ENCODE data around the gene COA1. TPM values are rescaled to one million over a fixed set of nuclear protein-coding genes. Genes with fewer than 3 reads are reported as not detected.

Gene COA1
- polyA plus RNA-seq, 3 donors: 25.6 to 57.8 (median 56.2) TPM

DNA sequence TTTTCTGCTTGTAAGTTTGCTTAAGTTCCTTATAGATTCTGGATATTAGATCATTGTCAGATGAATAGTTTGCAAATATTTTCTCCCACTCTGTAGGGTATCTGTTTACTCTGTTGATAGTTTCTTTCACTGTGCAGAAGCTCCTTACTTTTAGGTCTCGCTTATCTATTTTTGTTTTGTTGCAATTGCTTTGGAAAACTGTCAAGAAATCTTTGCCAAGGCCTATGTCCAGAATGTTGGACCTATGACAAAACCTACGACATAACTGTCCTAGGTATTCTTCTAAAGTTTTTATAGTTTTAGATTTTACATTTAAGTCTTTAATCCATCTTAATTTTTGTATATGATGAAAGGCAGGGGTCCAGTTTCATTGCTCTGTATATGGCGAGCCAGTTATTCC lies 27.4 kb downstream of the COA1 start:
- H3K4me1 Mint-ChIP-seq: no peaks in the 10 kb centered on the region
- no peaks in the 10 kb centered on the region for H3K9me3 ChIP-seq (replicated peaks in 1 of 2; ENCODE audit: control insufficient read depth in 1 of 2, insufficient read depth in 1 of 2, low read length in 2 of 2)
- peaks cover 39% of the 10 kb centered on the region for H4K20me1 ChIP-seq (ENCODE audit: insufficient read depth, low read length)
- TF ChIP-seq, protein P1, sequence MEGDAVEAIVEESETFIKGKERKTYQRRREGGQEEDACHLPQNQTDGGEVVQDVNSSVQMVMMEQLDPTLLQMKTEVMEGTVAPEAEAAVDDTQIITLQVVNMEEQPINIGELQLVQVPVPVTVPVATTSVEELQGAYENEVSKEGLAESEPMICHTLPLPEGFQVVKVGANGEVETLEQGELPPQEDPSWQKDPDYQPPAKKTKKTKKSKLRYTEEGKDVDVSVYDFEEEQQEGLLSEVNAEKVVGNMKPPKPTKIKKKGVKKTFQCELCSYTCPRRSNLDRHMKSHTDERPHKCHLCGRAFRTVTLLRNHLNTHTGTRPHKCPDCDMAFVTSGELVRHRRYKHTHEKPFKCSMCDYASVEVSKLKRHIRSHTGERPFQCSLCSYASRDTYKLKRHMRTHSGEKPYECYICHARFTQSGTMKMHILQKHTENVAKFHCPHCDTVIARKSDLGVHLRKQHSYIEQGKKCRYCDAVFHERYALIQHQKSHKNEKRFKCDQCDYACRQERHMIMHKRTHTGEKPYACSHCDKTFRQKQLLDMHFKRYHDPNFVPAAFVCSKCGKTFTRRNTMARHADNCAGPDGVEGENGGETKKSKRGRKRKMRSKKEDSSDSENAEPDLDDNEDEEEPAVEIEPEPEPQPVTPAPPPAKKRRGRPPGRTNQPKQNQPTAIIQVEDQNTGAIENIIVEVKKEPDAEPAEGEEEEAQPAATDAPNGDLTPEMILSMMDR (IDR thresholded peaks at IDR 0.05): no peak
- H3K4me3 Mint-ChIP-seq: no peak overlapping the region
- intact Hi-C loops (cut with micrococcal nuclease): loop anchor here in 1 of 2 donors (10.0 kb wide), 1 partner anchor 117 kb away; the partner anchor contains the start of gene STK17A
- 100% methylated on average over 1 of the region's 3 CpGs for WGBS (ENCODE audit: insufficient coverage)
- H3K9me3 Mint-ChIP-seq: peaks cover 0 to 2% (median 0%) of the 10 kb centered on the region in 7 donors
- H3K4me3 ChIP-seq (replicated peaks in 1 of 3; ENCODE audit: low read depth in 2 of 3, low read length in 3 of 3): no peak overlapping the region
- H3K27ac Mint-ChIP-seq: no peak overlapping the region
- no peaks in the 10 kb centered on the region for H3K27me3 ChIP-seq (ENCODE audit: control insufficient read depth in 2 of 2, insufficient read depth in 2 of 2, low read length in 2 of 2)
- H3K4me1 ChIP-seq (ENCODE audit: control insufficient read depth in 1 of 2, insufficient read depth in 2 of 2, low read length in 2 of 2): no peaks in the 10 kb centered on the region
- H3K79me2 ChIP-seq (ENCODE audit: insufficient read depth, low read length): peaks cover 56% of the 10 kb centered on the region
- H3K36me3 Mint-ChIP-seq: peaks cover 16 to 19% of the 10 kb centered on the region in 2 donors
- no peak overlapping the region for H2AFZ ChIP-seq (ENCODE audit: insufficient read depth, low read depth, low read length, poor library complexity, severe bottlenecking)
- peaks cover 3 to 17% of the 10 kb centered on the region in 2 donors for H3K36me3 ChIP-seq (replicated peaks in 1 of 2; ENCODE audit: control insufficient read depth in 1 of 2, insufficient read depth in 2 of 2, low read length in 2 of 2)
- H3K9ac ChIP-seq (ENCODE audit: insufficient read depth, low read length, poor library complexity, severe bottlenecking): no peak overlapping the region
- H3K4me2 ChIP-seq (replicated peaks; ENCODE audit: extremely low read depth, low read length, poor library complexity, severe bottlenecking): no peak overlapping the region
- DNase-seq: no peak
- no peak overlapping the region for H3K27ac ChIP-seq (ENCODE audit: low read depth in 1 of 2, low read length in 2 of 2)
- peaks cover 0 to 1% (median 0%) of the 10 kb centered on the region in 3 donors for H3K27me3 Mint-ChIP-seq (ENCODE audit: low read depth in 3 of 3)

DNA sequence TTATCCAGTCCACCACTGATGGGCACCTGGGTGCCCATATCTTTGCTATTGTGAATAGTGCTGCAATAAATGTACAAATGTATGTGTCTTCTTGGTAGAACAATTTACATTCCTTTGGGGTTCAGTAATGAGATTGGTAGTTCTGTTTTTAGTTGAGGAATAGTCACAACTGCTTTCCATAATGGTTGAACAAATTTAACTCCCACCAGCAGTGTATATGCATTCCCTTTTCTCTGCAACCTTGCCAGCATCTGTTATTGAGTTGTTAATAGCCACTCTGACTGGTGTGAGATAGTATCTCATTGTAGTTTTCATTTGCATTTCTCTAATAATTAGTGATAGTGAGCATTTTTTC lies 27.8 kb downstream of the COA1 start:
- intact Hi-C loops (cut with micrococcal nuclease): loop anchor here in 1 of 2 donors (10.0 kb wide), 1 partner anchor 117 kb away; the partner anchor contains the start of gene STK17A
- Mint-ChIP-seq H3K36me3 (peaks cover 16 to 19% of the 10 kb centered on the region in 2 donors), H3K4me1 (no peaks in the 10 kb centered on the region), H3K27me3 (ENCODE audit: low read depth in 3 of 3) (peaks cover 0 to 1% (median 0%) of the 10 kb centered on the region in 3 donors), H3K4me3 (no peak overlapping the region), H3K9me3 (peaks cover 0 to 2% (median 0%) of the 10 kb centered on the region in 7 donors), H3K27ac (no peak overlapping the region)
- no peak overlapping the region for H3K27ac ChIP-seq (ENCODE audit: low read depth in 1 of 2, low read length in 2 of 2)
- H3K36me3 ChIP-seq (replicated peaks in 1 of 2; ENCODE audit: control insufficient read depth in 1 of 2, insufficient read depth in 2 of 2, low read length in 2 of 2): peaks cover 3 to 17% of the 10 kb centered on the region in 2 donors
- no peak for DNase-seq
- peaks cover 53% of the 10 kb centered on the region for H3K79me2 ChIP-seq (ENCODE audit: insufficient read depth, low read length)
- TF ChIP-seq, protein P1 (IDR thresholded peaks at IDR 0.05): no peak
- no peaks in the 10 kb centered on the region for H3K4me1 ChIP-seq (ENCODE audit: control insufficient read depth in 1 of 2, insufficient read depth in 2 of 2, low read length in 2 of 2)
- no peak overlapping the region for H2AFZ ChIP-seq (ENCODE audit: insufficient read depth, low read depth, low read length, poor library complexity, severe bottlenecking)
- H3K27me3 ChIP-seq (ENCODE audit: control insufficient read depth in 2 of 2, insufficient read depth in 2 of 2, low read length in 2 of 2): no peaks in the 10 kb centered on the region
- no peak overlapping the region for H3K4me3 ChIP-seq (replicated peaks in 1 of 3; ENCODE audit: low read depth in 2 of 3, low read length in 3 of 3)
- peaks cover 39% of the 10 kb centered on the region for H4K20me1 ChIP-seq (ENCODE audit: insufficient read depth, low read length)
- no peaks in the 10 kb centered on the region for H3K9me3 ChIP-seq (replicated peaks in 1 of 2; ENCODE audit: control insufficient read depth in 1 of 2, insufficient read depth in 1 of 2, low read length in 2 of 2)
- H3K9ac ChIP-seq (ENCODE audit: insufficient read depth, low read length, poor library complexity, severe bottlenecking): no peak overlapping the region
- no peak overlapping the region for H3K4me2 ChIP-seq (replicated peaks; ENCODE audit: extremely low read depth, low read length, poor library complexity, severe bottlenecking)
